WTC11 (cell line): ENCODE results near the gene AZU1. TPM values are rescaled to one million over a fixed set of nuclear protein-coding genes. Genes with fewer than 3 reads are reported as not detected.

ENCODE experiments used
- ATAC-seq: fragments of 200-7000 bp; cut with Tn5 transposase; 2 replicates; pipeline ENCODE4 v1.10.0; 2021; ENCODE audit warnings: mild to moderate bottlenecking, moderate library complexity
- CTCF ChIA-PET: fragments of 300-600 bp; sonication (Branson Sonifier 250); formaldehyde crosslinking; loops from one replicate; lab custom pipeline; 2021; ENCODE audit warnings: antibody characterized with exemption; lab: Charles Lee
- POLR2A ChIA-PET: fragments of 350-600 bp; sonication (Branson Sonifier 250); formaldehyde crosslinking; loops from one replicate; lab custom pipeline; 2021; ENCODE audit warnings: antibody characterized with exemption; lab: Charles Lee
- DNase-seq: peaks from one replicate; pipeline ENCODE4 v3.0.0; 2021; ENCODE audit warnings: low spot score
- H3K27ac Mint-ChIP-seq: 2 replicates; pipeline ENCODE4 v1.8.0; 2021; ENCODE audit warnings: mixed read lengths
- H3K27me3 Mint-ChIP-seq: 2 replicates; pipeline ENCODE4 v1.8.0; 2021; ENCODE audit warnings: low read depth, mild to moderate bottlenecking, moderate library complexity, mixed read lengths
- H3K36me3 Mint-ChIP-seq: 2 replicates; pipeline ENCODE4 v1.8.0; 2021; ENCODE audit warnings: mixed read lengths
- H3K4me1 Mint-ChIP-seq: 2 replicates; pipeline ENCODE4 v1.8.0; 2022; ENCODE audit warnings: mixed read lengths
- H3K4me3 Mint-ChIP-seq: 2 replicates; pipeline ENCODE4 v1.8.0; 2021; ENCODE audit warnings: mild to moderate bottlenecking, moderate library complexity, mixed read lengths
- H3K9me3 Mint-ChIP-seq: 2 replicates; pipeline ENCODE4 v1.8.0; 2021; ENCODE audit warnings: mixed read lengths
- ATF2 ChIP-seq: sonication (generic); formaldehyde crosslinking; IDR thresholded peaks from 2 replicates; pipeline ENCODE4 v1.8.1; 2022; ENCODE audit warnings: low read depth, missing genetic modification reagents, borderline replicate concordance
- MLX ChIP-seq: sonication (generic); formaldehyde crosslinking; IDR thresholded peaks from 2 replicates; pipeline ENCODE4 v1.8.1; 2023; ENCODE audit warnings: mild to moderate bottlenecking, missing genetic modification reagents, moderate library complexity
- NFATC4 ChIP-seq: fragments of 250-450 bp; sonication (Bioruptor Pico); IDR thresholded peaks from 2 replicates; pipeline ENCODE4 v1.9.0; 2021; ENCODE audit warnings: mild to moderate bottlenecking
- NFYB ChIP-seq: sonication (generic); formaldehyde crosslinking; conservative IDR thresholded peaks from 2 replicates; pipeline ENCODE4 v1.8.0; 2022; ENCODE audit warnings: low read depth, missing genetic modification reagents
- SP1 ChIP-seq: sonication (generic); formaldehyde crosslinking; conservative IDR thresholded peaks from 2 replicates; pipeline ENCODE4 v1.8.1; 2022; ENCODE audit warnings: missing genetic modification reagents
- ZNF281 ChIP-seq: sonication (generic); formaldehyde crosslinking; IDR thresholded peaks from 2 replicates; pipeline ENCODE4 v1.8.0; 2023; ENCODE audit warnings: mild to moderate bottlenecking, missing genetic modification reagents
- ZNF532 ChIP-seq: fragments of 250-450 bp; sonication (Bioruptor Pico); IDR thresholded peaks from 2 replicates; pipeline ENCODE4 v1.9.0; 2021; ENCODE audit warnings: mild to moderate bottlenecking, borderline replicate concordance
- total RNA-seq: library from RNA; stranded (reverse); gene quantifications from 3 replicates; pipeline ENCODE4 v1.2.3, GENCODE V29; 2021
- TF ChIP-seq, protein P1 (sequence below): sonication (generic); formaldehyde crosslinking; IDR thresholded peaks from 2 replicates; pipeline ENCODE4 v1.8.0; 2023; ENCODE audit warnings: missing genetic modification reagents, mild to moderate bottlenecking, borderline replicate concordance
- TF ChIP-seq, protein P2 (sequence below): sonication (generic); formaldehyde crosslinking; IDR thresholded peaks from 2 replicates; pipeline ENCODE4 v1.8.1; 2023; ENCODE audit warnings: mild to moderate bottlenecking, missing genetic modification reagents, moderate library complexity

Gene AZU1
- total RNA-seq, 1 experiment from 2014 or later: 1.2 TPM

DNA sequence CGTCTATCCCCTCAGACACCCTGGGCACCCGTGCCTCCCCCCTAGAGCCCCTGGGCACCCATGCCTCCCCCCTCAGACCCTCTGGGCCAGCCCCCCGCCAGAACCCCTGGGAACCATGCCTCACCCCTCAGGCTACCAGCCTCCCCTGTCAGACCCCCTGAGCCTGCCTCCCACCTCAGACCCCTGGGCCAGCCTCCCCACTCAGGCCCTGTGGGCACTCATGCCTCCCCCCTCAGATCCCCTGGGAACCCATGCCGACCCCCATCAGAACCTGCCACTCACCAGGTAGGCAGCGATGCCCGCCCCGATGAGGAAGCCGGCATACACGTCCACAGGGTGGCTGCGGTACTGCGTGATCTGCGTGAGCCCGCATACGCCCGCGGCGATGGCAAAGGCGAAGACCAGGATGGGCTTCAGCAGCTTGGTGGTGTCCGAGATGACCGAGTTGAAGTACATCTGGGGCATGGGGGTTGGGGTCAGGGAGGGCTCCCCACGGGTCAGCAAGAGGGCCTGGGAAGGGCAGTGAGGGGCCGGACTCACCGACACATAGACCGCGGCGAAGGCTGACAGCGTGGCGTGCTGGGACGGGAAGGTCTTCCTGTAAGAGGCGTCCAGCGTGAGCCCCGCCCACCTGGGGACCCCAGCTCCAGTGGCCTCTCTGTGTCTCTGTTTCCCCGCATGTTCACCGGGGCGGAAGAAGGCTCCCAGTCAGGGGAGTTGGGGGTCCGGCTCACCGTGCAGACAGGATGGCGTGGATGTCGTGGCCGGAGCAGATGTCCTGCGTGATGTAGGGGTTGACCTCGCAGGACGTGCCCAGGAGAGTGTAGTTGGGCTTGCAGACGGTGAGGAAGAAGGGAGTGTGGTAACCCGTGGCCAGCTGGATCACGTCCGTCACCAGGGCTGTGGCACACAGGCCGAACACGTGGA, 13.2 kb upstream of the AZU1 start:
- Mint-ChIP-seq H3K4me1 (no peaks in the 10 kb centered on the region), H3K27ac (peak overlapping the region; percentile 53; the same call in 1 of the 2 replicates), H3K36me3 (peaks cover 30% of the 10 kb centered on the region), H3K9me3 (peaks cover 5% of the 10 kb centered on the region), H3K4me3 (no peak overlapping the region)
- ChIA-PET CTCF (interaction anchor here (0.6 to 1.2 kb wide), 2 partner anchors 14 to 42 kb away, joined by 3 to 4 read pairs; no protein-coding TSS in a partner anchor), POLR2A (interaction anchor here (0.9 to 1.5 kb wide), 3 partner anchors 14 to 25 kb away, joined by 3 to 4 read pairs (median 3); no protein-coding TSS in a partner anchor)
- ATAC-seq (0 out of 2 replicates have a peak, but pooled peaks have one; percentile 1), DNase-seq (no peak)
- TF ChIP-seq NFATC4 (CRISPR knock-in tag): peak; percentile 17; the same call in 1 of the 2 replicates
- TF ChIP-seq SP1 (CRISPR knock-in tag): no peak
- TF ChIP-seq, all 79 proteins: peak for 1
- no peaks in the 10 kb centered on the region for H3K27me3 Mint-ChIP-seq

GRCh38 chr19:815079-815774, 12.4 kb upstream of the AZU1 start:
- POLR2A ChIA-PET: interaction anchor here (0.7 to 1.0 kb wide), 3 partner anchors 15 to 267 kb away, joined by 3 read pairs; no protein-coding TSS in a partner anchor
- Mint-ChIP-seq H3K36me3 (peaks cover 22% of the 10 kb centered on the region), H3K27ac (no peak overlapping the region), H3K4me3 (no peak overlapping the region), H3K27me3 (no peaks in the 10 kb centered on the region), H3K9me3 (peaks cover 5% of the 10 kb centered on the region), H3K4me1 (no peaks in the 10 kb centered on the region)
- TF ChIP-seq ZNF532 (no peak), MLX (CRISPR knock-in tag) (no peak), NFYB (CRISPR knock-in tag) (no peak), ATF2 (no peak), ZNF281 (CRISPR knock-in tag) (no peak)
- TF ChIP-seq, protein P1, sequence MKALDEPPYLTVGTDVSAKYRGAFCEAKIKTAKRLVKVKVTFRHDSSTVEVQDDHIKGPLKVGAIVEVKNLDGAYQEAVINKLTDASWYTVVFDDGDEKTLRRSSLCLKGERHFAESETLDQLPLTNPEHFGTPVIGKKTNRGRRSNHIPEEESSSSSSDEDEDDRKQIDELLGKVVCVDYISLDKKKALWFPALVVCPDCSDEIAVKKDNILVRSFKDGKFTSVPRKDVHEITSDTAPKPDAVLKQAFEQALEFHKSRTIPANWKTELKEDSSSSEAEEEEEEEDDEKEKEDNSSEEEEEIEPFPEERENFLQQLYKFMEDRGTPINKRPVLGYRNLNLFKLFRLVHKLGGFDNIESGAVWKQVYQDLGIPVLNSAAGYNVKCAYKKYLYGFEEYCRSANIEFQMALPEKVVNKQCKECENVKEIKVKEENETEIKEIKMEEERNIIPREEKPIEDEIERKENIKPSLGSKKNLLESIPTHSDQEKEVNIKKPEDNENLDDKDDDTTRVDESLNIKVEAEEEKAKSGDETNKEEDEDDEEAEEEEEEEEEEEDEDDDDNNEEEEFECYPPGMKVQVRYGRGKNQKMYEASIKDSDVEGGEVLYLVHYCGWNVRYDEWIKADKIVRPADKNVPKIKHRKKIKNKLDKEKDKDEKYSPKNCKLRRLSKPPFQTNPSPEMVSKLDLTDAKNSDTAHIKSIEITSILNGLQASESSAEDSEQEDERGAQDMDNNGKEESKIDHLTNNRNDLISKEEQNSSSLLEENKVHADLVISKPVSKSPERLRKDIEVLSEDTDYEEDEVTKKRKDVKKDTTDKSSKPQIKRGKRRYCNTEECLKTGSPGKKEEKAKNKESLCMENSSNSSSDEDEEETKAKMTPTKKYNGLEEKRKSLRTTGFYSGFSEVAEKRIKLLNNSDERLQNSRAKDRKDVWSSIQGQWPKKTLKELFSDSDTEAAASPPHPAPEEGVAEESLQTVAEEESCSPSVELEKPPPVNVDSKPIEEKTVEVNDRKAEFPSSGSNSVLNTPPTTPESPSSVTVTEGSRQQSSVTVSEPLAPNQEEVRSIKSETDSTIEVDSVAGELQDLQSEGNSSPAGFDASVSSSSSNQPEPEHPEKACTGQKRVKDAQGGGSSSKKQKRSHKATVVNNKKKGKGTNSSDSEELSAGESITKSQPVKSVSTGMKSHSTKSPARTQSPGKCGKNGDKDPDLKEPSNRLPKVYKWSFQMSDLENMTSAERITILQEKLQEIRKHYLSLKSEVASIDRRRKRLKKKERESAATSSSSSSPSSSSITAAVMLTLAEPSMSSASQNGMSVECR (CRISPR knock-in tag): no peak
- TF ChIP-seq, protein P2, sequence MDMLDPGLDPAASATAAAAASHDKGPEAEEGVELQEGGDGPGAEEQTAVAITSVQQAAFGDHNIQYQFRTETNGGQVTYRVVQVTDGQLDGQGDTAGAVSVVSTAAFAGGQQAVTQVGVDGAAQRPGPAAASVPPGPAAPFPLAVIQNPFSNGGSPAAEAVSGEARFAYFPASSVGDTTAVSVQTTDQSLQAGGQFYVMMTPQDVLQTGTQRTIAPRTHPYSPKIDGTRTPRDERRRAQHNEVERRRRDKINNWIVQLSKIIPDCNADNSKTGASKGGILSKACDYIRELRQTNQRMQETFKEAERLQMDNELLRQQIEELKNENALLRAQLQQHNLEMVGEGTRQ (CRISPR knock-in tag): no peak
- ATAC-seq (no peak), DNase-seq (no peak)
- CTCF ChIA-PET: interaction anchor here (0.6 to 1.2 kb wide), 2 partner anchors 14 to 43 kb away, joined by 3 to 4 read pairs; no protein-coding TSS in a partner anchor
